ENCODE data around the gene IL25.

DNA sequence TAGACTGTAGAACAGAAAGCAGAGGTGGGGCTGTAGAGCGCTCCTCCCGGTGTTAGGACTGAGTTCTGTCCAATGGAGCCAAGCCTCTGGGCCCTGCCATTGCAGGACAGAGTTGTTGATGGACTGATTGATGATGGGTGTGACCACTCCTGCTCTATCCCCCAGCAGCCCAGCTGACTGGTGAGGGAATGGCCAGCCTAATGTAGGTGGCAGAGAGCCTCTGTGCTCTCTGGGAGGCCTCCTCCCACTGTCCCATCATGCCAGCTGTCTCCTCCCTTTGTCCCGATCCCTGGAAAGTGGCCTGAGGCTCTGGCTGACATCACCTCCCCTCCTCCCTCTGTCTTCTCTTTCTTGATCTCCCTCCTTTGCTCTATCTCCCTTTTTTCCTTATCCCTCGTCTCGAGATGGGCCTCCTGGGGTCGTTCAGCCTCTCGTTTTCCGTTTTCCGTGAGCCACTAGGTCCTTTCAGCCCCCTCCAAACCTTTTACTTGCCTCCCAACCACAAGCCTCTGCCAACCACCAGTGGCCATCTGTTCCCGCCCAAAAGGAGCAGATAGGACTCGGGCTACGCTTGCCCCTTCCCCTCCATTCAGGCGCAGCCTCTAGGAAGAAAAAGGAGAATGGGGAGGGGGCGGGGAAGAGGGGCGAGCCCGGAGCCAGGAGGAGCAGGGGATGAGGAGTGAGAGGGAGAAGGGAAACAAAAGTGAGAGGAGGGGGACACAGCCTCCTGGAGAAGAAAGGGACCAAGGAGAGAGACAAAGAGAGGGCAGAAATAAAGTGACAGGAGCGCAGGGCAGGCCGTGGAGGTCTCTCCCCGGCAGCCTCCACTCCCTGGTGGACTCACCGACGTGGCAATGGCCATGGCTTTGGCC, 8.2 kb upstream of the IL25 start:
- TF ChIP-seq POLR2A (IDR thresholded peaks at IDR 0.05) (no peak), POLR2AphosphoS5 (IDR thresholded peaks at IDR 0.05) (peak; percentile 35 to 48 (median 44)), EP300 (IDR thresholded peaks at IDR 0.05) (no peak)
- TF ChIP-seq, protein P1, sequence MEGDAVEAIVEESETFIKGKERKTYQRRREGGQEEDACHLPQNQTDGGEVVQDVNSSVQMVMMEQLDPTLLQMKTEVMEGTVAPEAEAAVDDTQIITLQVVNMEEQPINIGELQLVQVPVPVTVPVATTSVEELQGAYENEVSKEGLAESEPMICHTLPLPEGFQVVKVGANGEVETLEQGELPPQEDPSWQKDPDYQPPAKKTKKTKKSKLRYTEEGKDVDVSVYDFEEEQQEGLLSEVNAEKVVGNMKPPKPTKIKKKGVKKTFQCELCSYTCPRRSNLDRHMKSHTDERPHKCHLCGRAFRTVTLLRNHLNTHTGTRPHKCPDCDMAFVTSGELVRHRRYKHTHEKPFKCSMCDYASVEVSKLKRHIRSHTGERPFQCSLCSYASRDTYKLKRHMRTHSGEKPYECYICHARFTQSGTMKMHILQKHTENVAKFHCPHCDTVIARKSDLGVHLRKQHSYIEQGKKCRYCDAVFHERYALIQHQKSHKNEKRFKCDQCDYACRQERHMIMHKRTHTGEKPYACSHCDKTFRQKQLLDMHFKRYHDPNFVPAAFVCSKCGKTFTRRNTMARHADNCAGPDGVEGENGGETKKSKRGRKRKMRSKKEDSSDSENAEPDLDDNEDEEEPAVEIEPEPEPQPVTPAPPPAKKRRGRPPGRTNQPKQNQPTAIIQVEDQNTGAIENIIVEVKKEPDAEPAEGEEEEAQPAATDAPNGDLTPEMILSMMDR (IDR thresholded peaks at IDR 0.05), result no peak
